Measurements from ENCODE around the gene GNG2.

DNA sequence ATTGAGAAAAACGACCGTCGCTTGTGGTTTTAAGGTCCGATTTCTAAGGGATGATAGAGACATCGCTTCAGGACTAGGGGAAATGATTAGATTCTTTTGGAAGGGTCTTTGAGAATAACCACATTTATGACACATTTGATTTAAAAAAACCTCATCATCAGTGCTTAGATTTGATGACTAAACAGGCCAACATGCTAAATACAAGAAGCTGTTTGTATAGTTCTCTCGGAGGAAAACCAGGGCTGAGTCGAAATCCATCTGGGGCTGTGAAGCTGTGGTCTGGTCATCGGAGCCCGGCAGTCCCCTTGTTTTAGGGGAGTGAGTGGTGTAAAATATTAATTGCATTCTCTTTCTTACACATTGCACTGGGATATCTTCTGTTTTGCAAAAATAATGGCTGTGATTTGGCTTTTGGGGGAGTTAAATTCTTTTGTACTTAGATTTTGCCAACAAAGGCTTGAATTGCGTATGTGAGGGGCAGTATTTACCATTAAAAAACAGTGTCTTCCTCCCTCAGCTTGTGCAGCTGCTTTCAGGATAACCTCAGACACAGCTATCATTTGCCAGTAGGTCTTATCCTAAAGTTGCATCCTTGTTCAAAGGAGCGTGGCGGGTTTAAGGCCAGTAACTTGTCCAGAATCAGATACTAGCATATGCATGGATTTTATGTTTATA is 550 bp downstream of the GNG2 start:
- TF ChIP-seq EZH2 (optimal IDR thresholded peaks at IDR 0.05; ENCODE audit: low read depth, low read length) = no peak
- TF ChIP-seq, protein P1, sequence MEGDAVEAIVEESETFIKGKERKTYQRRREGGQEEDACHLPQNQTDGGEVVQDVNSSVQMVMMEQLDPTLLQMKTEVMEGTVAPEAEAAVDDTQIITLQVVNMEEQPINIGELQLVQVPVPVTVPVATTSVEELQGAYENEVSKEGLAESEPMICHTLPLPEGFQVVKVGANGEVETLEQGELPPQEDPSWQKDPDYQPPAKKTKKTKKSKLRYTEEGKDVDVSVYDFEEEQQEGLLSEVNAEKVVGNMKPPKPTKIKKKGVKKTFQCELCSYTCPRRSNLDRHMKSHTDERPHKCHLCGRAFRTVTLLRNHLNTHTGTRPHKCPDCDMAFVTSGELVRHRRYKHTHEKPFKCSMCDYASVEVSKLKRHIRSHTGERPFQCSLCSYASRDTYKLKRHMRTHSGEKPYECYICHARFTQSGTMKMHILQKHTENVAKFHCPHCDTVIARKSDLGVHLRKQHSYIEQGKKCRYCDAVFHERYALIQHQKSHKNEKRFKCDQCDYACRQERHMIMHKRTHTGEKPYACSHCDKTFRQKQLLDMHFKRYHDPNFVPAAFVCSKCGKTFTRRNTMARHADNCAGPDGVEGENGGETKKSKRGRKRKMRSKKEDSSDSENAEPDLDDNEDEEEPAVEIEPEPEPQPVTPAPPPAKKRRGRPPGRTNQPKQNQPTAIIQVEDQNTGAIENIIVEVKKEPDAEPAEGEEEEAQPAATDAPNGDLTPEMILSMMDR (IDR thresholded peaks at IDR 0.05; ENCODE audit: low read length) = no peak

All from MM.1S (cell line).